HEK293T (cell line): ENCODE results near the gene APEX1.

Source experiments
- ARNT ChIP-seq: fragments of 450-650 bp; IDR thresholded peaks from 2 replicates; pipeline ENCODE4 v1.6.1; 2017; ENCODE audit warnings: mild to moderate bottlenecking
- LEF1 ChIP-seq: fragments of 450-650 bp; IDR thresholded peaks from 2 replicates; pipeline ENCODE4 v1.6.1; 2017; ENCODE audit warnings: mild to moderate bottlenecking, borderline replicate concordance
- NFRKB ChIP-seq: fragments of 450-650 bp; IDR thresholded peaks from 2 replicates; pipeline ENCODE4 v1.6.1; 2016; ENCODE audit warnings: mild to moderate bottlenecking, moderate library complexity

DNA sequence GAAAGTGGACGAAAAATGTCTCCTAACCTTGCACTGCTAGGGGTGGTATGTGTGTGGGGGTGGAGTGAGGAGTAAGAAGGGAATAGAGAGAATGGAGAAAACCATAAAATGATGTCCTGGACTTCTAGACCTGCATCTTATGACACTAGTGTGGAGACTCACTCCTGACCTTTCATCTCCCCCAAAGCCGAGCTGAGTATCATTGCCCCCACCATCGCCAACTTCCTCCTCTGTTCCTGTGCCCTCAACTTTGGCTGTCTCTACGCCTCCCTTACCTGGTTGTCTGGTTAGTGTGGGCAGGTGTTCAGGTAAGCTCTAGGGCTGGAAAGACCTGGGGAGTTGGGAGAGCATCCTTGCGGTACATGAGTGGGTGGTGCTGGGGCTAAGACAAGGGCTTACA is 14.6 kb upstream of the APEX1 start:
- no peak for TF ChIP-seq ARNT
- no peak for TF ChIP-seq LEF1
- no peak for TF ChIP-seq NFRKB
